Endothelial cell of umbilical vein (primary cell): ENCODE results near the gene MYT1.

ENCODE experiments used
- CTCF ChIP-seq, 2 donors: IDR thresholded peaks; 1 replicate in 1 of 2; 2 replicates in 1 of 2; pipeline ENCODE4 v1.5.1; 2011; ENCODE audit warnings: low read length in 2 of 2, mild to moderate bottlenecking in 2 of 2, moderate library complexity in 2 of 2, control low read depth in 1 of 2, inconsistent platforms in 1 of 2, low read depth in 1 of 2; ENCODE audit not compliant: insufficient read depth in 1 of 2; ENCODE audit errors: extremely low read depth in 1 of 2
- EZH2 ChIP-seq: IDR thresholded peaks from 2 replicates; pipeline ENCODE4 v1.6.1; 2012; ENCODE audit warnings: borderline replicate concordance, low read depth, mild to moderate bottlenecking, moderate library complexity, low read length, inconsistent platforms; ENCODE audit not compliant: severe bottlenecking
- MYC ChIP-seq: IDR thresholded peaks from one replicate; pipeline ENCODE4 v1.6.1; 2011; ENCODE audit warnings: mild to moderate bottlenecking, low read depth, low read length
- POLR2A ChIP-seq: IDR thresholded peaks from 2 replicates; pipeline ENCODE4 v1.6.1; 2012; ENCODE audit warnings: low read depth, mild to moderate bottlenecking, control low read depth, low read length

- TF ChIP-seq CTCF (IDR thresholded peaks at IDR 0.05; ENCODE audit: extremely low read depth in 1 of 2, insufficient read depth in 1 of 2, low read depth in 1 of 2, low read length in 2 of 2): no peak
- TF ChIP-seq MYC: no peak
- TF ChIP-seq POLR2A: no peak
- TF ChIP-seq EZH2: no peak
Measured at GRCh38 chr20:64228086-64228653, 63.9 kb downstream of the MYT1 start.
